OCI-LY3 (cell line): Measurements from ENCODE around the gene ACAP2.
"Not testable (repeated sequence)": the region's sequence is repeated elsewhere in the genome, so short reads cannot be mapped to it uniquely, and the experiment has no call there.

Experiments
- H2AFZ ChIP-seq: fragments of 200-600, 300-600 bp; shearing (Covaris generic); 2 replicates; pipeline ENCODE4 v1.6.0; 2014; ENCODE audit warnings: antibody characterized with exemption, low read depth, low read length
- H3K27ac ChIP-seq: fragments of 200-600, 300-600 bp; sonication (generic); 2 replicates; pipeline ENCODE4 v1.5.1; 2014; ENCODE audit warnings: mild to moderate bottlenecking, low read length, moderate library complexity, mixed read lengths
- H3K27me3 ChIP-seq: fragments of 200-600, 300-600 bp; sonication (generic); 2 replicates; pipeline ENCODE4 v1.6.1; 2014; ENCODE audit warnings: low read depth, low read length, mixed read lengths
- H3K36me3 ChIP-seq: fragments of 200-600, 300-600 bp; sonication (generic); replicated peaks from 2 replicates; pipeline ENCODE3; 2014; ENCODE audit warnings: low read depth, low read length, mixed read lengths
- H3K4me1 ChIP-seq: fragments of 300-600, 200-600 bp; sonication (generic); 2 replicates; pipeline ENCODE4 v1.6.1; 2014; ENCODE audit warnings: low read length, mixed read lengths
- H3K4me2 ChIP-seq: fragments of 200-600, 300-600 bp; sonication (generic); 2 replicates; pipeline ENCODE4 v1.6.1; 2014; ENCODE audit warnings: low read length, mixed read lengths
- H3K4me3 ChIP-seq: fragments of 300-600, 200-600 bp; sonication (generic); 2 replicates; pipeline ENCODE4 v1.5.1; 2014; ENCODE audit warnings: antibody characterized with exemption, mild to moderate bottlenecking, low read length, moderate library complexity
- H3K79me2 ChIP-seq: fragments of 300-600, 200-600 bp; shearing (Covaris generic); 2 replicates; pipeline ENCODE4 v1.6.1; 2014; ENCODE audit warnings: mild to moderate bottlenecking, low read length, mixed read lengths
- H3K9ac ChIP-seq: fragments of 300-600, 200-600 bp; shearing (Covaris generic); 2 replicates; pipeline ENCODE4 v1.6.0; 2014; ENCODE audit warnings: mild to moderate bottlenecking, low read length, moderate library complexity
- H3K9me3 ChIP-seq: fragments of 200-600, 300-600 bp; shearing (Covaris generic); 2 replicates; pipeline ENCODE4 v1.6.1; 2014; ENCODE audit warnings: low read length, mixed read lengths; ENCODE audit not compliant: insufficient read depth
- H4K20me1 ChIP-seq: fragments of 200-600, 300-600 bp; sonication (generic); 2 replicates; pipeline ENCODE4 v1.6.1; 2016; ENCODE audit warnings: low read length, mixed read lengths; ENCODE audit not compliant: insufficient read depth
- CTCF ChIP-seq: fragments of 200-600, 300-600 bp; sonication (generic); IDR thresholded peaks from 2 replicates; pipeline ENCODE4 v1.5.1; 2014; ENCODE audit warnings: antibody characterized with exemption, low read length, low read depth
- EZH2phosphoT487 ChIP-seq: fragments of 200-600 bp; shearing (Covaris generic); IDR thresholded peaks from 2 replicates; pipeline ENCODE4 v1.6.1; 2018; ENCODE audit warnings: antibody characterized with exemption, mixed run types, low read depth

The ACAP2 gene

GRCh38 chr3:195468391-195468776, 25.6 kb upstream of the ACAP2 start:
- Histone ChIP-seq H2AFZ (no peak overlapping the region), H3K4me2 (no peak overlapping the region), H4K20me1 (no peaks in the 10 kb centered on the region), H3K9ac (no peak overlapping the region), H3K79me2 (no peaks in the 10 kb centered on the region), H3K27ac (no peak overlapping the region), H3K4me1 (no peaks in the 10 kb centered on the region), H3K4me3 (no peak overlapping the region), H3K27me3 (no peaks in the 10 kb centered on the region), H3K36me3 (no peaks in the 10 kb centered on the region), H3K9me3 (0 out of 2 replicates have a peak, but pooled peaks cover 3% of the 10 kb centered on the region)
- no peak for TF ChIP-seq EZH2phosphoT487
- no peak for TF ChIP-seq CTCF

GRCh38 chr3:195467641-195468390, 25.0 kb upstream of the ACAP2 start:
- TF ChIP-seq EZH2phosphoT487: no peak
- TF ChIP-seq CTCF: no peak
- Histone ChIP-seq H3K36me3 (no peaks in the 10 kb centered on the region), H3K4me1 (no peaks in the 10 kb centered on the region), H3K4me2 (no peak overlapping the region), H2AFZ (no peak overlapping the region), H3K27ac (no peak overlapping the region), H3K4me3 (no peak overlapping the region), H4K20me1 (no peaks in the 10 kb centered on the region), H3K79me2 (no peaks in the 10 kb centered on the region), H3K9me3 (0 out of 2 replicates have a peak, but pooled peaks cover 3% of the 10 kb centered on the region), H3K9ac (no peak overlapping the region), H3K27me3 (no peaks in the 10 kb centered on the region)

- no peak overlapping the region for H3K4me3 ChIP-seq
- no peak overlapping the region for H3K9ac ChIP-seq
- H3K36me3 ChIP-seq: no peaks in the 10 kb centered on the region
- no peaks in the 10 kb centered on the region for H3K79me2 ChIP-seq
- no peak overlapping the region for H2AFZ ChIP-seq
- H4K20me1 ChIP-seq: no peaks in the 10 kb centered on the region
- 0 out of 2 replicates have a peak, but pooled peaks cover 3% of the 10 kb centered on the region for H3K9me3 ChIP-seq
- TF ChIP-seq EZH2phosphoT487 (no peak), CTCF (no peak)
- no peak overlapping the region for H3K27ac ChIP-seq
- H3K4me1 ChIP-seq: no peaks in the 10 kb centered on the region
- H3K4me2 ChIP-seq: no peak overlapping the region
- no peaks in the 10 kb centered on the region for H3K27me3 ChIP-seq
These were observed 23.4 kb upstream of the ACAP2 start for GRCh38 chr3:195466251-195466650.

- H3K27me3 ChIP-seq, H3K4me3 ChIP-seq, H3K79me2 ChIP-seq, H4K20me1 ChIP-seq, H3K4me2 ChIP-seq, H3K36me3 ChIP-seq, H2AFZ ChIP-seq, H3K4me1 ChIP-seq, H3K9me3 ChIP-seq, H3K27ac ChIP-seq, H3K9ac ChIP-seq: not testable (repeated sequence)
These were observed 20.1 kb upstream of the ACAP2 start for GRCh38 chr3:195462922-195463321.
